ENCODE results near the gene ZFP36L1.

- TF ChIP-seq CTCF (conservative IDR thresholded peaks at IDR 0.05; ENCODE audit: low read depth, low read length), result peak; percentile 86
- no peak for TF ChIP-seq EZH2 (IDR thresholded peaks at IDR 0.05; ENCODE audit: borderline replicate concordance, low read depth, low read length, poor library complexity, severe bottlenecking)
Observed at GRCh38 chr14:68788996-68789820, 3.7 kb downstream of the ZFP36L1 start.
